ENCODE data around the gene GPAM.
"Not testable (repeated sequence)": the region's sequence is repeated elsewhere in the genome, so short reads cannot be mapped to it uniquely, and the experiment has no call there.

DNA sequence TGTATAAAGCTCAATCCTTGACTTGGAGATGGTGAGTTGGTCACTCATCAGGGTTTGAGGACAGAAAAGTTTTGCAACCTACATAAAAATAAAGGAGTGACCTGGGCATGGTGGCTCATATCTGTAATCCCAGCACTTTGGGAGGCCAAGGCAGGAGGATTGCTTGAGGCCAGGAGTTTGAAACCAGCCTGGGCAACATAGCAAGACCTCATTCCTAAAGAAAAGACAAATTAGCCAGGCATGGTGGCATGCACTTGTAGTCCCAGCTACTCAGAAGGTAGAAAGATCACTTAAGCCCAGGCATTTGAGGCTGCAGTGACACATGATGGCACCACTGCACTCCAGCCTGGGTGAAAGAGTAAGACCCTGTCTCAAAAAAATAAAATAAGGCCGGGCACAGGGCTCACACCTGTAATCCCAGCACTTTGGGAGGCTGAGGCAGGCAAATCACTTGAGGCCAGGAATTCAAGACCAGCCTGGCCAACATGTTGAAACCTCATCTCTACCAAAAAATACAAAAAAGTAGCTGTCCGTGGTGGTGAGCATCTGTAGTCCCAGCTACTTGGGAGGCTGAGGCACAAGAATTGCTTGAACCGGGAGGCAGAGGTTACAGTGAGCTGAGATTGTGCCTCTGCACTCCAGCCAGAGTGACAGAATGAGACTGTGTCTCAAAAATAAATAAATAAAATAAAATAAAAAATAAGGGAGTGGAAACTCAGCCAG lies 45.0 kb upstream of the GPAM start:
- TF ChIP-seq, protein P1, sequence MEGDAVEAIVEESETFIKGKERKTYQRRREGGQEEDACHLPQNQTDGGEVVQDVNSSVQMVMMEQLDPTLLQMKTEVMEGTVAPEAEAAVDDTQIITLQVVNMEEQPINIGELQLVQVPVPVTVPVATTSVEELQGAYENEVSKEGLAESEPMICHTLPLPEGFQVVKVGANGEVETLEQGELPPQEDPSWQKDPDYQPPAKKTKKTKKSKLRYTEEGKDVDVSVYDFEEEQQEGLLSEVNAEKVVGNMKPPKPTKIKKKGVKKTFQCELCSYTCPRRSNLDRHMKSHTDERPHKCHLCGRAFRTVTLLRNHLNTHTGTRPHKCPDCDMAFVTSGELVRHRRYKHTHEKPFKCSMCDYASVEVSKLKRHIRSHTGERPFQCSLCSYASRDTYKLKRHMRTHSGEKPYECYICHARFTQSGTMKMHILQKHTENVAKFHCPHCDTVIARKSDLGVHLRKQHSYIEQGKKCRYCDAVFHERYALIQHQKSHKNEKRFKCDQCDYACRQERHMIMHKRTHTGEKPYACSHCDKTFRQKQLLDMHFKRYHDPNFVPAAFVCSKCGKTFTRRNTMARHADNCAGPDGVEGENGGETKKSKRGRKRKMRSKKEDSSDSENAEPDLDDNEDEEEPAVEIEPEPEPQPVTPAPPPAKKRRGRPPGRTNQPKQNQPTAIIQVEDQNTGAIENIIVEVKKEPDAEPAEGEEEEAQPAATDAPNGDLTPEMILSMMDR (IDR thresholded peaks at IDR 0.05; ENCODE audit: insufficient read depth, low read depth, low read length) = not testable (repeated sequence)
- TF ChIP-seq EZH2 (IDR thresholded peaks at IDR 0.05; ENCODE audit: insufficient read depth, low read length) = not testable (repeated sequence)

Measured in astrocyte (in vitro differentiated cells and primary cell).